ENCODE measurements around the gene APBB2. TPM values are rescaled to one million over a fixed set of nuclear protein-coding genes. Genes with fewer than 3 reads are reported as not detected.

The APBB2 gene
- total RNA-seq, 4 donors from 2014 or later: 12.2 to 29.2 (median 20.1) TPM

DNA sequence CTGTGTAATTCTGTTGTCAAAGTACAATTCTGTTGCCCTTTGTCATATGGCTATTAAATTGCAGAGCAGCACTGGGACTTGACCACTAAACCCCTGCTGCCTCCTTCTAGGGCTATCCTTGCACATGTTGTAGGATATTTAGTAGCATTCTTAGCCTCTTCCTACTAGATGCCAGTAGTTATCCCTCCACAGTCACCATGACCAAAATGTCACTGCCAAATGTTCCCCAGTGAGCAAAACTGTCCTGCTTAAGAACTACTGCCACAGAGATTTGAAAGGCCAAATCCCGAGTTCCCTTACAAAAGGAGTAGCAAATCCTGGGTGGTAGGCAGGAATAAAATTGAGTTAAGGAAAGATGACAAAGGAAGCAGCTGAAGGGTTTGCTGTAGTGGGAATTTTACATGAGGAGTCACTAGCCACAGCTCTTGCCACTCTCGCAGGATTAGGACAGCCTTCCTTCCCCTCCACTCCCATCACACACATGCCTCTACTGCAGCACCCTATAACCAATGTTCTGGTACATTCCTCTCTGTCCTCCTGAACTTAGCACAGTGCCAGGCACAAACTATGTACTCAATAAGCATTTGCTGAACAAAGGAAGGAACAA lies 8.4 kb downstream of the APBB2 start:
- no peak overlapping the region for H3K27ac ChIP-seq
- H3K4me1 ChIP-seq: peaks cover 0 to 49% (median 0%) of the 10 kb centered on the region in 3 donors

DNA sequence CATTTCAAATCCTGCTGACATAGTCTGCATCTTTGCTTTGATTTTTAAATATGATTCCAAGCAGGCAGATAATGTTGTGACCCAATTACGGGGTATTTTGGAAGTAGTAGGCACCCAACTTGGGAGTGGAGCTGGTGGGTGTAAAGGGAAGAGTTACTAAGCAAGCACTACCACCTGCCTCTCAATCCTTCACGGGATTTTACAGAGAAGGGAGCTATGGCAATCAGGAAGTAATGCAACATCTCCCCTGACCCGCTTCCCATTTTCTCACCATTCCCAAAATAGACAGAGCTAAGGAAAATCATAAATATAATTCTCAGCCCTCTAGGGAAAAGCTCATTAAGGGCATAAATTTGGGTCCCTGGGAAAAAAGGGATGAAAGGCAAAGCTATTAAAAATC lies 9.2 kb downstream of the APBB2 start:
- Histone ChIP-seq H3K9me3 (no peaks in the 10 kb centered on the region), H3K4me1 (peaks cover 0 to 49% (median 0%) of the 10 kb centered on the region in 3 donors), H3K4me3 (no peak overlapping the region), H3K36me3 (no peaks in the 10 kb centered on the region), H3K27me3 (no peaks in the 10 kb centered on the region), H3K27ac (peak overlapping the region in 1 of 4 donors; percentile 26)
- TF ChIP-seq CTCF (IDR thresholded peaks at IDR 0.05) (no peak), POLR2A (IDR thresholded peaks at IDR 0.05) (no peak)
- 66 to 69% methylated on average over 3 of the region's 3 CpGs for WGBS, 2 donors
- DNase-seq: no peak
- intact Hi-C loops (cut with DNase I): no loop called here

More for the DNA sequence above, 8.4 kb downstream of the APBB2 start:
- Histone ChIP-seq H3K9me3 (no peaks in the 10 kb centered on the region), H3K27me3 (no peaks in the 10 kb centered on the region), H3K36me3 (no peaks in the 10 kb centered on the region), H3K4me3 (no peak overlapping the region)
- no peak for DNase-seq
- 81% methylated on average over 2 of the region's 2 CpGs for WGBS, 2 donors
- no peak for TF ChIP-seq POLR2A (IDR thresholded peaks at IDR 0.05)
- TF ChIP-seq CTCF (IDR thresholded peaks at IDR 0.05): no peak
- intact Hi-C loops (cut with DNase I): no loop called here

GRCh38 chr4:41204400-41204978 lies 9.9 kb downstream of the APBB2 start:
- DNase-seq: no peak
- WGBS, 2 donors: 79 to 81% methylated on average over 6 to 8 of the region's 8 CpGs
- no peaks in the 10 kb centered on the region for H3K27me3 ChIP-seq
- H3K36me3 ChIP-seq: no peaks in the 10 kb centered on the region
- TF ChIP-seq CTCF (IDR thresholded peaks at IDR 0.05) (no peak), POLR2A (IDR thresholded peaks at IDR 0.05) (no peak)
- no peaks in the 10 kb centered on the region for H3K9me3 ChIP-seq
- H3K4me1 ChIP-seq: peaks cover 0 to 49% (median 0%) of the 10 kb centered on the region in 3 donors
- intact Hi-C loops (cut with DNase I): no loop called here
- peak overlapping the region in 2 of 4 donors; percentile 26 to 63 for H3K27ac ChIP-seq
- no peak overlapping the region for H3K4me3 ChIP-seq

DNA sequence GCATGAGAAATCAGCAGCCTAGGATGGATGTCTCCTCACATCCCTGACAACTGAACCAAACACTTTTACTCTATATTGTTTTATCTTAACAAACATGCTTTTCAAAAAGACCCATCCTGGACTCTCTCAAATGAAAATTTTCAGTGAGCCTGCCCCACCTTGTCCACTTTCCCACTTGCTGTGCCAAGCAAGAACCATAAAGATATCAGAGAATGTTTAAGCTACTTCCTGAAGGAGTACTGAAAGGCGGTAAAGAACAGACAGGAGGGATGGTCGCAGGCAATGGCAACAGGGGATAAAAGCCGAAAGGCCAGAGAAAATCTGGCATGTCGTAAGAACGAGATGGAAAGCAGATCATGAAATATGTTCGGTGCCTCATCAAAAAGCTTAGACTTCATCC lies 10.5 kb downstream of the APBB2 start:
- DNase-seq: no peak
- Histone ChIP-seq H3K4me1 (peaks cover 0 to 49% (median 0%) of the 10 kb centered on the region in 3 donors), H3K9me3 (no peaks in the 10 kb centered on the region), H3K27me3 (no peaks in the 10 kb centered on the region), H3K27ac (no peak overlapping the region), H3K4me3 (no peak overlapping the region), H3K36me3 (no peaks in the 10 kb centered on the region)
- no peak for TF ChIP-seq CTCF (IDR thresholded peaks at IDR 0.05)
- no peak for TF ChIP-seq POLR2A (IDR thresholded peaks at IDR 0.05)
- intact Hi-C loops (cut with DNase I): no loop called here
- 75 to 78% methylated on average over 6 of the region's 6 CpGs for WGBS, 2 donors

DNA sequence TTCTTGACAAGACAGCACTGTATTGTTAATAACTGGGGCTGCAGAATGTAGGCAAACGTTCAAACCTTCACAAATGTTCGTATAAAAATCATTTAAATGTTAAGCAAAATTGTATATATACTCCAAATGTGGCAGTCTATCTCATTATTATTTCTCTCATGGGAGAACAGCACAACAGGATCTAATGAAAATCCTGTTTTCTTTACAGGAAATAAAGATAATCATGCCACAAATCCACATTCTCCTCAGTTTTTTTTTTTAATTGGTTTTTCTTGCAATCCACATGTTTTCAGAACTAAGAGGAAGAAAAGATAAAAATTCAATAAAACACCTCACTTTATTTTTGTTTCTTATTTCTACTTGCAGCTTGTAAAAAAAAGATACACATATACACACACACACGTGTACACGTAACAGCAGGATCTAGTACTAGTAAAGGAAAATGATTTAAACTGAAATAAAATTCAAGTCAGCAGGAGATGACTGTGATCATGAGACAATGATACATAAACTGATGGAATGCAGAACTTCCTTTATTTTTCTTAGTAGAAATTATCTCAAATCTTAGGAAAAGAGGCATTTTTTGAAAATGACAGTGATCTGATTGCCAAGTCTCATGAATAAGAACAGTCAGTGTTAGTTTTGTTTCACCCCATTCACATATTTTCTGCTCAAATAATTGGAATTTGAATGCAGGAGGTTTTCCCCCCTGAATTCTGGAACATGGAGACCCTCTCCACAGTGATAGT lies 11.3 kb downstream of the APBB2 start:
- Histone ChIP-seq H3K9me3 (no peaks in the 10 kb centered on the region), H3K36me3 (no peaks in the 10 kb centered on the region), H3K4me1 (peaks cover 0 to 49% (median 0%) of the 10 kb centered on the region in 3 donors), H3K27me3 (no peaks in the 10 kb centered on the region), H3K27ac (peak overlapping the region in 2 of 4 donors; percentile 11 to 26), H3K4me3 (no peak overlapping the region)
- TF ChIP-seq CTCF (IDR thresholded peaks at IDR 0.05): no peak
- no peak for TF ChIP-seq POLR2A (IDR thresholded peaks at IDR 0.05)
- 65 to 75% methylated on average over 4 of the region's 4 CpGs for WGBS, 2 donors
- no peak for DNase-seq
- intact Hi-C loops (cut with DNase I): no loop called here
